SU-DHL-6 (cell line): ENCODE data around the gene CLP1.

ENCODE experiments used
- H2AFZ ChIP-seq: fragments of 200-600 bp; sonication (generic); 2 replicates; pipeline ENCODE4 v1.6.1; 2014; ENCODE audit warnings: low read depth, mild to moderate bottlenecking, moderate library complexity, mixed read lengths, antibody characterized with exemption, low read length; ENCODE audit not compliant: severe bottlenecking
- H3F3A ChIP-seq: fragments of 200-600 bp; shearing (Covaris generic); 2 replicates; pipeline ENCODE4 v1.6.0; 2016; ENCODE audit warnings: antibody characterized with exemption, mild to moderate bottlenecking; ENCODE audit not compliant: insufficient read depth
- H3K27ac ChIP-seq: fragments of 200-600 bp; sonication (generic); 2 replicates; pipeline ENCODE4 v1.5.1; 2016; ENCODE audit warnings: low read depth, mild to moderate bottlenecking, low read length, moderate library complexity, mixed read lengths
- H3K27me3 ChIP-seq: fragments of 200-600 bp; sonication (generic), shearing (Covaris generic); 2 replicates; pipeline ENCODE4 v1.6.0; 2014; ENCODE audit warnings: mild to moderate bottlenecking, low read length
- H3K36me3 ChIP-seq: fragments of 200-600 bp; sonication (generic); 2 replicates; pipeline ENCODE4 v1.6.1; 2014; ENCODE audit warnings: mild to moderate bottlenecking, low read length, mixed read lengths
- H3K4me2 ChIP-seq: fragments of 300-600, 200-600 bp; shearing (Covaris generic), sonication (generic); 2 replicates; pipeline ENCODE4 v1.6.0; 2014; ENCODE audit warnings: low read length, low read depth, mild to moderate bottlenecking; ENCODE audit not compliant: poor library complexity, severe bottlenecking
- H3K4me3 ChIP-seq: fragments of 200-600 bp; sonication (generic); 2 replicates; pipeline ENCODE4 v1.5.1; 2014; ENCODE audit warnings: antibody characterized with exemption, low read length, mild to moderate bottlenecking, mixed read lengths; ENCODE audit not compliant: insufficient read depth, poor library complexity, severe bottlenecking
- H3K79me2 ChIP-seq: fragments of 200-600 bp; sonication (generic); 2 replicates; pipeline ENCODE4 v1.6.1; 2014; ENCODE audit warnings: mild to moderate bottlenecking, low read length, moderate library complexity; ENCODE audit not compliant: insufficient read depth
- H3K9ac ChIP-seq: fragments of 200-600 bp; sonication (generic); 2 replicates; pipeline ENCODE4 v1.7.0; 2014; ENCODE audit warnings: mild to moderate bottlenecking, low read length
- H3K9me2 ChIP-seq: fragments of 200-600 bp; sonication (generic); replicated peaks from 2 replicates; pipeline ENCODE4 v1.6.1; 2014; ENCODE audit warnings: low read length; ENCODE audit not compliant: insufficient read depth
- H3K9me3 ChIP-seq: fragments of 200-600 bp; sonication (generic); 2 replicates; pipeline ENCODE4 v1.6.1; 2014; ENCODE audit warnings: low read length, mixed read lengths; ENCODE audit not compliant: insufficient read depth
- H4K20me1 ChIP-seq: fragments of 200-600 bp; sonication (generic); 2 replicates; pipeline ENCODE4 v1.6.1; 2014; ENCODE audit warnings: low read depth, mild to moderate bottlenecking, antibody characterized with exemption, low read length, moderate library complexity, mixed read lengths
- CTCF ChIP-seq: fragments of 200-600 bp; sonication (generic); IDR thresholded peaks from one replicate; pipeline ENCODE4 v1.5.1; 2017; ENCODE audit warnings: antibody characterized with exemption, mild to moderate bottlenecking, low read length, moderate library complexity; ENCODE audit not compliant: insufficient read depth, poor library complexity, severe bottlenecking
- EZH2phosphoT487 ChIP-seq: fragments of 200-600 bp; sonication (generic), shearing (Covaris generic); conservative IDR thresholded peaks from 2 replicates; pipeline ENCODE4 v1.6.1; 2018; ENCODE audit warnings: mild to moderate bottlenecking, antibody characterized with exemption, low read length, moderate library complexity, mixed read lengths

Gene CLP1

GRCh38 chr11:57632116-57632515 lies 25.4 kb upstream of the CLP1 start:
- Histone ChIP-seq H3K9ac (no peak overlapping the region), H3K9me2 (no peaks in the 10 kb centered on the region), H3K9me3 (no peaks in the 10 kb centered on the region), H3K79me2 (no peaks in the 10 kb centered on the region), H3K4me3 (no peak overlapping the region), H3F3A (no peaks in the 10 kb centered on the region), H2AFZ (no peak overlapping the region), H3K27ac (no peak overlapping the region), H4K20me1 (no peaks in the 10 kb centered on the region), H3K27me3 (no peaks in the 10 kb centered on the region), H3K4me2 (no peak overlapping the region), H3K36me3 (no peaks in the 10 kb centered on the region)
- TF ChIP-seq CTCF (no peak), EZH2phosphoT487 (no peak)

- H3K9me2 ChIP-seq = no peaks in the 10 kb centered on the region
- H3K27ac ChIP-seq = no peak overlapping the region
- TF ChIP-seq CTCF (no peak), EZH2phosphoT487 (no peak)
- H3K9me3 ChIP-seq = no peaks in the 10 kb centered on the region
- no peaks in the 10 kb centered on the region for H4K20me1 ChIP-seq
- H3K36me3 ChIP-seq = no peaks in the 10 kb centered on the region
- H3K9ac ChIP-seq = no peak overlapping the region
- H3K4me3 ChIP-seq = no peak overlapping the region
- H3F3A ChIP-seq = no peaks in the 10 kb centered on the region
- no peak overlapping the region for H3K4me2 ChIP-seq
- H2AFZ ChIP-seq = no peak overlapping the region
- H3K79me2 ChIP-seq = no peaks in the 10 kb centered on the region
- no peaks in the 10 kb centered on the region for H3K27me3 ChIP-seq
These were observed 24.0 kb upstream of the CLP1 start for GRCh38 chr11:57633394-57634070.

- Histone ChIP-seq H3K9ac (no peak overlapping the region), H4K20me1 (no peaks in the 10 kb centered on the region)
These were observed 23.3 kb upstream of the CLP1 start for GRCh38 chr11:57634311-57634710.

More at GRCh38 chr11:57634311-57634710, 23.3 kb upstream of the CLP1 start:
- H3K9me3 ChIP-seq = no peaks in the 10 kb centered on the region
- H3F3A ChIP-seq = no peaks in the 10 kb centered on the region
- H3K4me3 ChIP-seq = no peak overlapping the region
- no peaks in the 10 kb centered on the region for H3K79me2 ChIP-seq
- no peaks in the 10 kb centered on the region for H3K9me2 ChIP-seq
- no peak overlapping the region for H2AFZ ChIP-seq
- H3K4me2 ChIP-seq = no peak overlapping the region
- no peaks in the 10 kb centered on the region for H3K27me3 ChIP-seq
- no peaks in the 10 kb centered on the region for H3K36me3 ChIP-seq
- H3K27ac ChIP-seq = no peak overlapping the region
- TF ChIP-seq EZH2phosphoT487 (no peak), CTCF (no peak)
